Uterus (tissue), 2 donors: ENCODE measurements around the gene CAMK1G.

Experiments used
- POLR2A ChIP-seq, 2 donors: fragments of 450-650 bp; IDR thresholded peaks; one replicate each; pipeline ENCODE4 v1.6.1; 2016; ENCODE audit warnings: antibody characterized with exemption in 2 of 2, mild to moderate bottlenecking in 1 of 2, moderate library complexity in 1 of 2
- TF ChIP-seq, protein P1 (sequence below), 4 experiments: fragments of 200-600 bp in 2 of 4; fragments of 450-650 bp in 2 of 4; sonication (generic) in 2 of 4; IDR thresholded peaks; one replicate each; pipeline ENCODE4 v1.5.1; 2016 to 2019; ENCODE audit warnings: antibody characterized with exemption in 4 of 4, mild to moderate bottlenecking in 2 of 4, moderate library complexity in 1 of 4

DNA sequence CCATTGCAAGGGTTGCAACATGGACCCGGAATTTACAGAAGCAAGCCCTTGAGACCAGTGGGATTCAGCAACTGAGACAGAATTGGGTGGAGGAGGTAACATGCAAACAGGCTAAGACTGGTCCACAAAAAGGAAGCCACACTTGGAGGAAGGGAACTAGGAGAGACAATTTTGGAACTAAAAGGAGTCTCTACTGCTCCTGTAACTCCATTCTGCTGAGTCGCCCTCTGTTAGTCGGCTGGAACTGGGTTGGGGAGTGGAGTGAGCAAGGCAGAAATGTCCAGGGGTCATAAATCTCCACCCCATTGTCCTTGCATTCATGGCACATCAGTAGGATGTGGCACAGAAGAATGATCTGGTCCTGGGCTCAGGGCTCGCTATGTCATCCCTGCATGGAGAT, 63.6 kb downstream of the CAMK1G start:
- no peak for TF ChIP-seq POLR2A (IDR thresholded peaks at IDR 0.05)
- TF ChIP-seq, protein P1, sequence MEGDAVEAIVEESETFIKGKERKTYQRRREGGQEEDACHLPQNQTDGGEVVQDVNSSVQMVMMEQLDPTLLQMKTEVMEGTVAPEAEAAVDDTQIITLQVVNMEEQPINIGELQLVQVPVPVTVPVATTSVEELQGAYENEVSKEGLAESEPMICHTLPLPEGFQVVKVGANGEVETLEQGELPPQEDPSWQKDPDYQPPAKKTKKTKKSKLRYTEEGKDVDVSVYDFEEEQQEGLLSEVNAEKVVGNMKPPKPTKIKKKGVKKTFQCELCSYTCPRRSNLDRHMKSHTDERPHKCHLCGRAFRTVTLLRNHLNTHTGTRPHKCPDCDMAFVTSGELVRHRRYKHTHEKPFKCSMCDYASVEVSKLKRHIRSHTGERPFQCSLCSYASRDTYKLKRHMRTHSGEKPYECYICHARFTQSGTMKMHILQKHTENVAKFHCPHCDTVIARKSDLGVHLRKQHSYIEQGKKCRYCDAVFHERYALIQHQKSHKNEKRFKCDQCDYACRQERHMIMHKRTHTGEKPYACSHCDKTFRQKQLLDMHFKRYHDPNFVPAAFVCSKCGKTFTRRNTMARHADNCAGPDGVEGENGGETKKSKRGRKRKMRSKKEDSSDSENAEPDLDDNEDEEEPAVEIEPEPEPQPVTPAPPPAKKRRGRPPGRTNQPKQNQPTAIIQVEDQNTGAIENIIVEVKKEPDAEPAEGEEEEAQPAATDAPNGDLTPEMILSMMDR (IDR thresholded peaks at IDR 0.05), result no peak
